Limb (tissue), 2 donors: ENCODE measurements around the gene ANGPT4.
A peak's percentile ranks its signal among the peaks of the same experiment; 100 is the strongest.
"Not testable (repeated sequence)": the region's sequence is repeated elsewhere in the genome, so short reads cannot be mapped to it uniquely, and the experiment has no call there.

ENCODE experiments used
- DNase-seq, 2 donors: peaks; one replicate each; pipeline ENCODE4 v3.0.0-alpha.2; 2016; ENCODE audit errors: extremely low spot score in 2 of 2

The ANGPT4 gene

DNA sequence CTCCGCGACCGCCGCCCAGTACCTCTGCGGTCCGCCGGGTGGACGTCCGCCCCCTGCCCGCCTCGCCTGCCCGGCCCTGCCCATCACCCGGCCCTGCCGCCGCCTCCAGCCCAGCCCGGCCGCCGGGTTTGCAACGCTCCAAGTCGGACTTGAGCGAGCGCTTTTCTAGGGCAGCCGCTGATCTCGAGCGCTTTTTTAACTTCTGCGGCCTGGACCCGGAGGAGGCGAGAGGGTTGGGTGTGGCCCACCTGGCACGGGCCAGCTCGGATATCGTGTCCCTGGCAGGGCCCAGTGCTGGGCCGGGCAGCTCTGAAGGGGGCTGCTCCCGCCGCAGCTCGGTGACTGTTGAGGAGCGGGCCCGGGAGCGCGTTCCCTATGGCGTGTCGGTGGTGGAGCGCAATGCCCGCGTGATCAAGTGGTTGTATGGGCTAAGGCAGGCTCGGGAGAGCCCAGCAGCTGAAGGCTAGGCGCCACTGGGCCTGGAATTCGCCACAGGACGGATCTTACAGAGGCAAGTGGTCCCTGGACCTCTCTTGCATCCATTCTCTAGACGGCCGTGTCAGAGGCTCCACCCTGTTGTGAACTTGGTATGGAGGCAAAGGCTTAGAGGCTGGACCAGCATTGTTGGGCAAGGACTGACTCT lies 70.8 kb downstream of the ANGPT4 start:
- DNase-seq = peak in 1 of 2 donors; percentile 45

DNA sequence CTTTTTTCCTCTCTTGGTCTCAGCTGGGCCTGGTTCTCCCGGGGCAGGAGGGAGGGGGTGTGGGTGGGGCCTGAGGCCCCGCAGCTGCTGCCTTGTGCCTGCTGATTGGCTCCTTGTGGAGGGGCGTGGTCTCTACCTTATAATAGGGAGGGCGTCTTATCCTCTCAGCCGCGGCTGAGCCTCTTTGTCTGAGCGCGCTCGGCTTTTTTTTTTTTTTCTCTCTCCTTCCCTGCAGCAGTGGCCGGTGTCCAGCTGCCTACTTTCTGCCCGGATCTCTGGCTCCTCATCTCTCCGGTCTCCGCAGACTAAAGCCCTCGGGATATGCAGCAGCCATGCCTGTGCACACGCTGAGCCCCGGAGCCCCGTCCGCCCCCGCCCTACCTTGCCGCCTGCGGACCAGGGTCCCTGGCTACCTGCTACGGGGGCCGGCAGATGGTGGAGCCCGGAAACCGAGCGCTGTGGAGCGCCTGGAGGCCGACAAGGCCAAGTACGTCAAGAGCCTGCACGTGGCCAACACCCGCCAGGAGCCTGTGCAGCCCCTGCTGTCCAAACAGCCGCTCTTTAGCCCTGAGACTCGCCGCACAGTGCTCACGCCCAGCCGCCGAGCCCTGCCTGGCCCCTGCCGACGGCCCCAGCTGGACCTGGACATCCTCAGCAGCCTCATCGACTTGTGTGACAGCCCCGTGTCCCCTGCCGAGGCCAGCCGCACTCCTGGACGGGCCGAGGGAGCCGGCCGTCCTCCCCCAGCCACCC lies 71.5 kb downstream of the ANGPT4 start:
- peak; percentile 76 to 89 for DNase-seq

DNA sequence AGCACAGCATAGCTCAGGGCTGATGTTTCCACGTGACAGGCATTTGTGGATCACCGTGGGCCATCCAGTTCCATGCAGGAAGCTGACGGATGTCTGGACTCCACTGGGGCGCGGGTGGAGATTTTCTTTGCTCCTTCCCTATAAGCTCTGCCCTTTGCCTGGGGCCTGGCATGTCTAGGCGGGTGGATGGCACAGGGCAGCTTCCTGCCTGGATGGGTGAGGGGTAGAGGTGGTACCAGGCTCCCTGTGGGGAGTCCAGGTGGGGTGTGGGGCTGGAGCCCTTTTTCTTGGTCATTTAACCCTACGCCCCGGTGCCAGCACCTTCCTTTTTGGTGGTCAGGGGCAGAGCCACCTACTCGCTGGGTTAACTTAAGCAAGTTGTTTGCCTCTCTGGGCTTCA lies 72.2 kb downstream of the ANGPT4 start:
- no peak for DNase-seq

DNA sequence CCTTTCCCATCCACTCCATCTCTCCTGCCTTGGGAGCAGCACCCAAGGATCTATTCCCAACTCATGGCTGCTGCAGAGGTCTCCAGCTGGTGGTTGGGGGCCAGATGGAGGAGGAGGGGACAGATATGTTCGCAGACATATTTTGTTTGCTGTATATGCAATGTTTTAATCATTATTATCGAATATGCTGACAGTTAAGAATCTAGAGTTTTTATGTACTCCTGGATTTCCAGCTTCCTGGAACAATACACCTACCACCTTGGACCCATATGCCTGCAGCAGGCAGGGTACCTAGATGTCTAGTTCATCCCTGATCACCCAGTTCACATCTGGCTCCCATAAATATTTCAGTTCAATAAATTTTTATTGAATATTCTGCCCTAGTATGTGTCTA lies 73.6 kb downstream of the ANGPT4 start:
- no peak for DNase-seq

DNA sequence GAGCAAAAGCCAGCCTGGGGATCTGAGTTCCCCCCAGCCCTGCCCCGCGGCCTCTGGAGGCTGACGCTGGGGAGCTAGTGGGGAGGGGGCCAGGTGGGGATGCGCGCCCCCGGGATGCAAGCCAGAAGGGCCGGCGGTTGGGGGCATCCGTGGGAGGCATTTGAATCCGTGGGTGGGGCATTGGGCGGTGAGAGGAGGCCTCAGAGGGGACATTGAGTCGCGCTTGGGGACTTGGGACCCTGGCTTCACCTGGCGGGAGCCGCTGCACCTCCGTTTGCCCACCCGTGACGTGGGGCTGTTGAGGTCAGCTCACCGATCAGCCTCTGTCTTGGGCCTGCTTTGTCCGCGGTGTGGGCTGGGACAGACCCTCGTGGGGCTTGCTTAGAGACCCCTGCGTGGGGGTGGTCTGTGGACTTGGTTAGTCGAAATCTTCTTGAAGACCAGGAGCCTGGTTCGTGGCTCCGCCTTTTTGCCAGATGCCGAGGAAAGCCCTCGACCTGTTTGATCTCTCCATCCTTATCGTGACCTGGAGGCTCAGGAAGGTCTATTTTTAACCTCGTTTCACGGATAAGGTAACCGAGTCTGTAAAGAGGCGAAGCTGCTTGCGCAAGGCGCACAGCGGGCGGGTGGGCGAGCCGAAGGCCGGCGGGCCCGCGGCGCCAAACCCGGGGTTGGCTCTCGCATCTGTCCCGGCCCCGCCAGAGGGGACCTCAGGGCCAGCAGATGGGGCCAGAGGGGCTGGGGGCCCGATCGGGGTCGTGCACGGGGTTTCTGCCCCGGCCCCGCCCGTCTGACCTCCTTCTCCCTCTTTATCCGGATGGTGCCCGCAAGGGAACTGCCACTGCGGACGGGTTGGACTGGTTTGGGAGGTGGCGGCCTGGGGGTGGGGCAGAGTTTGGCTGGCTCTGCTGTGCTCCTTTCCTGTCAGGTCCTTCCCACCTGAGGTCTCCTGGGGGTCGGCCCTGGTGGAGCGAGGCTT lies 74.3 kb downstream of the ANGPT4 start:
- no peak for DNase-seq

DNA sequence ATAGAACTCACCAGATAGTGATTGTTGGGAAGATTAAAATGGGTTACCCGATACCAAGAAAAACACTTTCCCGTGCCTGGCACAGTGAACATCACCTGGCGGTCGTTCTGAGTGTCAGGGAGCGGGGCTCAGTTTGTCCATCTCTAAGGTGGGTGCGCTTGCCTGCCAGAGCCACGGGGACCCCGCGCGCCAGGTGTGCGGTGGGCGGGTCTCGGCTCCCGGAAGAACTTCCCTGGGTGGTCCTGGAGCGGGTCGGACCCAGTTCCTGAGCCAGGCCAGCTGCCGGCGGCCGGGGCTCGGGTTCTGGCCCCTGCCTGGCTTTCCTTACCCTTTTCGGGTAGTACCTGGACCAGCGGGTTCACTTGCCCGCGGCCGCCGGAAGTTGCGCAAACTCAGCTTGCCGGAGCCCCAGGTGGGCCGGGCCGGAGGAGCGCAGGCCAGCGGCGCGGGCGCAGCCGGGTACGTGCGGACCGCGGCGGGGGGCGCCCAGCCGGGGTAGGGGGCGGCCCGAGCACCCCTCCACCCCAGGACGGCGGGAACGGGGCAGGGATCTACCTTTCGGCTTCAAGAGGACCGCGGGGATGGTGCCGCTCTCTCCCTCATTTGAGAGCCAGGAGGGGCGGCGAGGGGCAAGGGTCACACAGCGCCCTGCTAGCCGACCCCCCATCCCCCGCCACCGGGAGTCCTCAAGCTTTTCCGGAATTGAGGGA lies 75.1 kb downstream of the ANGPT4 start:
- DNase-seq = no peak

DNA sequence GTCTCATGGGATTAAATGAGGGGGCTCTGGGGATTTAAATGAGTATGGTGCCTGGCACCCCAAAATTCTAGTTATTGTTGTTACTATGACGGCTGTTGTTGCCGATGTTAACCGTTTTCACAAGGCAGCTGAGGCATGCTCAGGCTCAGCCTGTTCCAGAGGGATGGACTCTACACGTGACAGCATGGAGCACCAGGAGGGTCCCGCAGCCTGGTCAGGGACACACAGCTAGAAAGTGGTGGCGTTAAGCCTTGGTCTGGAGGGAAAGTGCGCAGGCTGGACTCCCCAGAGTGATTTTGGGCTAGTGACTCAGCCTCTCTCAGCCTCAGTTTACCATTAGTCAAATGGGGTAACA lies 75.7 kb downstream of the ANGPT4 start:
- DNase-seq = no peak

DNA sequence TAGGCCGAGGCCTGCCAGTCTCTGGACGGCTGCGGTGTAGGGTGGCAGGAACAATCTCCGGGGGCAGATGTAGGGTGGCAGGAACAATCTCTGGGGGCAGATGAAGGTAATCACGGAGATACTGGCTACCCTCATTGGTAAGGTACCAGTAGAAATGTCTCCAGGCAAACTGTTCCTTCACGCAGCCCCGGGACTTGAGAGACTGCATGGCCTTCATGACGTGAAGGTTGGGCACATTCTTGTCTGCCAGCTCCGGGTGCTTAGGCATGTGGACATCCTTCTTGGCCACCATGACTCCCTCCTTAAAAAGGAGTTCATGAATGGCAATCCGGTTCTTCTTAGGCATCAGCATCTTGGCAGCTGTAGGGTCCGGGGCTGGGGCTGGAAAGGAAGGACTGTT lies 76.5 kb downstream of the ANGPT4 start:
- no peak for DNase-seq

DNA sequence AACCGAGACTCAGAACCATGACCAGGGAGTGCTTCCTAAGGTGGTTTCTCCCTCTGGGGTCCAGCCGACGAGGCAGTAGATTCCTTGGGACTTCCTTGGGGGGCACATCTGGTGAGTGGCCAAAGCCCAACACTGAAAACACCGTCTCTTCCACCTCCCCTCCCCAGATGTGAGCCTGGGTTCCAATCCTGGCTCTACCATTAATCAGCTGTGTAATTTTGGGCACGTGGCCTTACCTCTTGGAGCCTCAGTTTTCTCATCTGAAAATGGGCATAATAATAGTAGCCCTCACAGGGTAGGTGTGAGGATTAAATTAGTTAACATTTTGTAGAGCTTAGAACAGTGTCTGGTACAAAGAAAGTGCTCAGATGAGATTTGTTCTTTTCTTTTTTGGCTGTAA lies 77.1 kb downstream of the ANGPT4 start:
- DNase-seq = no peak

DNA sequence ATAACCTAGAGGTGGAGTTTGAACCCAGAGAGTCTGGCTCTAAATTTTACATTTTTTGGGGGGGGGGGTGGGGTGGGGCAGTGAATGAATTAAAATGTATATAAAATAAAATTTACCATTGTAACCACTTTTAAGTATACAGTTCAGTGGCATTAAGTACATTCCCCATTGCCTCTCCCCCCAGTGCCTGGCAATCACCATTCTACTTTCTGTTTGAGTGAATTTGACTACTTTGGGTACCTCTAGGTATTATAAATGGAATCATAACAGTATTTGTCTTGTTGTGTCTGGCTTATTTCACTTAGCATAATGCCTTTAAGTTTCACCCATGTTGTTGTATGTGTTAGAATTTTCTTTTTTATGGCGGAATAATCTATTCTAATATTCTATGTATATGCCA lies 79.9 kb downstream of the ANGPT4 start:
- DNase-seq = no peak

DNA sequence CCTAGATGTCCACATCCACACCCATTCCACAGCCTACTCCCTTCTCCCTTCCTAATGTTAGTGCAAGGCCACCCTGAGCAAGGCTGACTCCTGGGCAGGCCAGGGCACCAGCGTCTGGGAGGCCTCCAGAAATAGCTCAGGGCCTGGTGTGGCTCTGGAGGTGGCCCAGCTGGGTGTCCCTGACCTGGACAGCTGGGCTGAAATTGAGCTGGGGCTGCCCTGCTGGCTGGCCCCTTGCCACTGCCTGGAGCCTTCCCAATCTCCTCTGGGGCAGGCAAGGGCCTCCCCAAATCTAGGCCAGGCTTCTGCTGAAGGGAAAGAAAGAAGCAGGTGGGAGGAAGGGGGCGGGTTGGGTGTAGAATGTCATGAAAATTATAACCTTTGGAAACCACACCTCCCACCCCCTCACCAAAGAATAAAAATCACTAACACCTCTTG lies 80.5 kb downstream of the ANGPT4 start:
- DNase-seq = peak in 1 of 2 donors; percentile 57

DNA sequence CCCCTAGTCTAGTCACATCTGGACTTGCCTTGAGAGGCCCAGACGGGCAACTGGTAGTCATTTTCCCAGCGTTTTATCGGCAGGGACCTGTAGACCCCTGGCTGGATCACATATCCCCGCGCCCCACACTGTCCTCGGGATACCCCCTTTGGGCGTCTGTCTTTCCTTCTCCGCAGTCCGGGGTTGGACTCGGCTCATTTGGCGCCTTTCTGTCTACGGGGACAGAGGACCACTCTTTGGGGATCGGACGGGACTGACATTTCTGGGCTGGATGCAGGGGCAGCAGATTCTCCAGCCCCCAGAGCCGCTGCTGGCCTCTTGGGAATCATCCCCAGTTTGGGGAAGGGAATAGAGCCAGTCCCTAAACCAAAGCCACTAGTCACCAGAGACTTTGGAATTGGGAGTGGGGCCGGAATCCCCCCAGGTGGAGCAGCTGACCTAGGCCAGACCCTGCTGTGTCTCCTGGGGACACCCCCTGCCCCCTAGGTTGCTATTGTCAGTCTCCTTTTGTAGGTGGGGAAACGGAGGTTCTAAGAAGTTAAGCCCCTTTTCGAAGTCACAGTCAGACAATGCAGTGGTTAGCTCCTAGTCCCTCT lies 81.9 kb downstream of the ANGPT4 start:
- no peak for DNase-seq

DNA sequence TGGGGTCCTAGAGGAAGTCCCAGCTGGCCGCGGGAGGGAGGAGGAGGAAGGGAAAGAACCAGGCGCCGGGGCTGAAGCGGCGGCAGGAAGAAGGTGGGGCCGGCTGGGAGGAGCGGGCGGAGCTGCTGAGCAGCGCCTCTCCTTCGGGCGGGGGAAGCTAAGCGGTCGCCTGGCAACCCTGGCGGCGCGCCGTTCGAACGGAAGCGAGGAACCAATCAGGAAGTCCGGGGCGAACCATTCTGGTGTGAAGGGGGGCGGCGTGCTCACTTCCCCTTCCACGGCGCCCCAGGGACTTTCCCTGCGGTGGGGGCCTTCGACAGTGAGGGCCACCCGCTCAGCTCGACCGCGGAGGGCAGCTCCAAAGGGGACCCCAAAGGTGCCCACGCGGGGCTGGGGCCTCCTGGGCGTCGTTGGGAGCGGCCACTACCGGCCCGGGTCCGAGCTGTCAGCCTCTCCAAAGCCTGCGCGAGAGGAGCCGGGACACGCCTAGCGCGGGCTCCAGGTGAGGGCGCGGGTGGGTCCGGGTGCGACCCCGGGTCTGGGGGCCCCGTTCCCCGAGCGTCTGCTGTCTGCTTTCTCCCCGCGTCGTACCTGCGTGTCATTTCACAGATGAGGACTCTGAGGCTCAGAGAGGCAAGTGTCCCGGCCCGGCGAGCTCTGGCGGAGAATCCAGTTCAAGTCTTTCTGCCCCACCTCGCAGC lies 82.5 kb downstream of the ANGPT4 start, which contains the start of gene FAM110A:
TSS of gene FAM110A (plus strand) at position 266 of the 701 bp plus-strand sequence. CDS start 11,090 bp downstream, outside the sequence.
- peak; percentile 95 for DNase-seq

DNA sequence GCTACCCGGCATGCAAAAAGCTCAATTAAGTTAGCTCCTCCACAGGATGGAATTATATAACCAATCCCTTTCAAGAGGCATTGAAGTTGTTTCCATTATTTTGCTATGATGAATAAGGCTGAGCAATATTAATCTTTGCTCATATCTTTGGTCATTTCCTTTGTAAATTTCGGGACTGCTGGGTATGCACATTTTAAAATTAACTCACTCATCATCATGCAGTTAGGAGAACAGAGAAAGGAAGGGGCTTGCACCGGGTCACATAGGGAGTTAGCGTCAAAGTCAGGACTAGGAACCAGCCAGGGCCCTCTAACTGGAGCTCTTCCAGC lies 83.0 kb downstream of the ANGPT4 start:
- DNase-seq = no peak

DNA sequence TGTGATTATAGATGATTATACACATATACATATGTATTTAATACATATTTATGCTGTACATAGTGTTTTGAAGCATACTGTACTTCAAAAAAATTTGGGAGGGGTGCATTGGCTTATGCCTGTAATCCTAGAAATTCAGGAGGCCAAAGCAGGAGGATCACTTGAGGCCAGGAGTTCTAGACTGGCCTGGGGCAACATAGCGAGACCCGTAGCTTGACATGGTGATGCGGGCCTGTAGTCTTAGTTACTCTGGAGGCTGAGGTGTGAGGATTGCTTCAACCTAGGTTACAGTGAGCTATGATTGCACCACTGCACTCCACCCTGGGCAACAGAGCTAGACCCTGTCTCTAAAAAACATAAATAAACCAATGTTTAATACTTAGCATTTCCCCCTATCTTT lies 84.2 kb downstream of the ANGPT4 start:
- no peak for DNase-seq

DNA sequence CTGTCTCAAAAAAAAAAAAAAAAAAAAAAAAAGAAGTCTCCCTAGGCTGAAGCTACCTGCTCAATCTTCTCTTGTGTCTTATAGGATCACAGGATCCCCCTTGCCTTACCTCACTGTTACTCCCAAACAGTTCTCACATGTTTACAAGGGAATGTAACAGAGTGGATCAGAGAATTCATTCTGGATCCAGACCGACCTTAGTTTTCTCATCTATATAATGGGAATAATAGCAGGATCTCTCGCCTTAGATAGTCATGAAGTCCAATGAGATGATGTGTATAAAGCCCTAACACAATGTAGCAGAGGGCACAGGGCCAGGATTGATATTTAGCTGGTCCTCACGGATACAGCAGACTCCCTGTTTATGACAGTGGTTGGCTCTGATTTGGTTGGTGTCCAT lies 84.9 kb downstream of the ANGPT4 start:
- DNase-seq = no peak

DNA sequence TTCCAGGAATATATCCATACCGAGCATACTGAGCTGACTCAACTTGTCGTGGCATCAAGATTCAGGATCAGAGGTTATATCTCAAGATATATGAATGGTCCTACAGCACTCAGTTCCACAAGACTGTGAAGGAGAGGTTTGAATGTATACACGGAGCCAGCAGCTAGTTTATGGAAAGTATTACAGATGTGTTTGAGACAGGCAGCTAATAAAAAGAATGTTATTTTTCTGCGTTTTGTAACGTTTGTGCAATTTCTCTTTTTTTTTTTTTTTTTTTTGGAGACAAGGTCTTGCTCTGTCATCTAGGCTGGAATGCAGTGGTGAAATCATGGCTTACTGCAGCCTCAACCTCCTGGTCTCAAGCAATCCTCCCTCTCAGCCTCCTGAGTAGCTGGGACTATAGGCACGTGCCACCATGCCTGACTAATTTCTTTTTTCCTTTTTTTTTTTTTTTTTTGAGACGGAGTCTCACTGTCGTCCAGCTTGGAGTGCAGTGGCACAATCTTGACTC lies 86.1 kb downstream of the ANGPT4 start:
- no peak for DNase-seq

DNA sequence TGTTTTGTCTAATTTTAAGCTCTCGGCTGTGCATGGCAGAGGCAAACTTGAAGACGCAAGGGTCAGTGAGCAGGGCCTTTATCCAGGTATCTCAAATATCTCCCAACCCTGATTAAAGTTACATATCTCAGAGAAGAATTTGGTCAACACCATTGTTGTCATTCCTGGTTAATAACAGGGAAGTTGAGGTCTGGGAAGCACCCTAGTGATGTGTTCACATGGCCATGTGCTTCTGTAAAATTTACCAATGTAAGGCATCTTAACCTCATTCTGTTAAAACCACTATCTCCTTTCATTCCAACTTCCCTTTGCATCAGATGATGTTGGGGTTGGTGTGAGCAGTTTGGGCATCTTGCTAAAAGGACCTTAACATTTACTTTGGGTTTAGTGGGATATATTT lies 86.6 kb downstream of the ANGPT4 start:
- DNase-seq = no peak

DNA sequence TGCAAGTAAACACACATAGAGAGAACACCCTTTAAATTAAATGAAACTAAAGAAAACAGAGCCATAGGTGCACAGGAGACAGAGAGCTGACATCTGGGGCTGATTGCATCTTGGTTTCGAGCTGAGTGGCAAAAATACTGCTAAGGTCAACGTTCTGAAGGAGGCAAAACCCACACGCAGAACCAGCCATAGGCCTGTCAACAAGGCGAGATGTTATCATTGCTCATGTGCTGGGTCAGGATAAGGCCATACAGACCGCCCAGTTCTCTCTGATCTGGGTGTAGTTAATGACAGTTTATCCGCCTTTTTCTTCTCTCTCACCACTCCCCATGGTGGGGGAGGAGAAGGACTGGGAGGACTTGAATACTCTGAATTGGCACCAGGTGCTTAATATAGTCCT lies 87.1 kb downstream of the ANGPT4 start:
- DNase-seq = no peak

DNA sequence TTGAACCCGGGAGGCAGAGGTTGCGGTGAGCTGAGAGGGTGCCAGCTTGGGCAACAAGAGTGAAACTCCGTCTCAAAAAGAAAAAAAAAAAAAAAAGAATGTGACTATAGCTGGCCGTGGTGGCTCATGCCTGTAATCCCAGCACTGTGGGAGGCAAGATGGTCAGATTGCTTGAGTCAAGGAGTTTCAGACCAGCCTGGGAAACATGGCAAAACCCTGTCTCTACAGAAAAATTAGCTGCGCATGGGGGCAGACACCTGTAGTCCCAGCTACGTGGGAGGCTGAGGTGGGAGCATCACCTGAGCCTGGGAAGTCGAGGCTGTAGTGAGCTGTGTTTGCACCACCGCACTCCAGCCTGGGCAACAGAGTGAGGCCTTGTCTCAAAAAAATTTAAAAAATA lies 88.2 kb downstream of the ANGPT4 start:
- DNase-seq = not testable (repeated sequence)
